Left lung (tissue), 10 donors: ENCODE data around the gene NFIA. TPM values are rescaled to one million over a fixed set of nuclear protein-coding genes. Genes with fewer than 3 reads are reported as not detected.

ENCODE experiments used
- ATAC-seq: fragments of 200-7000 bp; cut with Tn5 transposase; one replicate; pipeline ENCODE4 v1.9.1; 2020; ENCODE audit warnings: moderate library complexity
- DNase-seq, 4 donors: peaks; one replicate each; pipeline ENCODE4 v3.0.0-alpha.2; 2013 to 2020
- H3K27ac ChIP-seq, 2 donors: fragments of 200-600 bp; sonication (generic) in 1 of 2; one replicate each; pipeline versions ENCODE4 v1.5.0 to v1.8.0; 2020 to 2021
- H3K27me3 ChIP-seq, 2 donors: fragments of 200-600 bp; sonication (generic) in 1 of 2; one replicate each; pipeline versions ENCODE4 v1.5.0 to v1.8.0; 2020 to 2021
- H3K36me3 ChIP-seq, 2 donors: fragments of 200-600 bp; sonication (generic) in 1 of 2; one replicate each; pipeline versions ENCODE4 v1.5.0 to v1.8.0; 2020 to 2021
- H3K4me1 ChIP-seq, 2 donors: fragments of 200-600 bp; one replicate each; pipeline ENCODE4 v1.8.0; 2021
- H3K4me3 ChIP-seq, 2 donors: fragments of 200-600 bp; sonication (generic) in 1 of 2; one replicate each; pipeline versions ENCODE4 v1.5.0 to v1.8.0; 2020 to 2021; ENCODE audit warnings: mild to moderate bottlenecking in 1 of 2
- H3K9me3 ChIP-seq, 2 donors: fragments of 200-600 bp; sonication (generic) in 1 of 2; one replicate each; pipeline versions ENCODE4 v1.5.0 to v1.8.0; 2020 to 2021
- CTCF ChIP-seq, 2 donors: fragments of 200-600 bp; sonication (generic) in 1 of 2; IDR thresholded peaks; one replicate each; pipeline versions ENCODE4 v1.5.0 to v1.8.0; 2021; ENCODE audit warnings: antibody characterized with exemption in 2 of 2
- intact Hi-C, 2 donors: fragments of 100-400 bp; cut with DNase I; formaldehyde crosslinking; loops; one replicate each; pipeline versions ENCODE4 v1.11.2 to v1.14.2; 2022
- polyA plus RNA-seq, 6 donors: library from polyadenylated mRNA; unstranded; fragments of 120-200 nt; gene quantifications; one replicate each; pipeline ENCODE4 v1.2.1, GENCODE V29; 2013; ENCODE audit not compliant: insufficient read length in 6 of 6
- total RNA-seq, 2 donors: library from RNA; stranded (reverse); fragmentation: NEBNext Ultra II Directional; extraction: Animal tissue kit (Norgen Biotek cat#: 25700); gene quantifications; one replicate each; pipeline ENCODE4 v1.2.1, GENCODE V29; 2021
- donor health status: DM: no; HTN: yes; CAD: no.
- donor health status: DM: no; HTN: no; CAD: no.

NFIA gene
- total and polyA plus RNA-seq, 8 donors: 30.4 to 60.7 (median 37.6) TPM

- Histone ChIP-seq H3K36me3 (no peaks in the 10 kb centered on the region), H3K4me3 (no peak overlapping the region), H3K9me3 (no peaks in the 10 kb centered on the region), H3K27ac (peak overlapping the region; percentile 66 to 75), H3K27me3 (no peaks in the 10 kb centered on the region), H3K4me1 (peaks cover 7 to 8% of the 10 kb centered on the region in 2 donors)
- no peak for TF ChIP-seq CTCF (IDR thresholded peaks at IDR 0.05)
- intact Hi-C loops: no loop called here
- peak in 2 of 4 donors; percentile 82 to 85 for DNase-seq
- peak; percentile 68 for ATAC-seq
Observed at GRCh38 chr1:61318319-61319125, 236.2 kb downstream of the NFIA start.

- no peaks in the 10 kb centered on the region for H3K27me3 ChIP-seq
- H3K36me3 ChIP-seq: no peaks in the 10 kb centered on the region
- H3K4me3 ChIP-seq: no peak overlapping the region
- H3K4me1 ChIP-seq: peaks cover 7 to 8% of the 10 kb centered on the region in 2 donors
- DNase-seq (no peak), ATAC-seq (no peak)
- H3K27ac ChIP-seq: no peak overlapping the region
- intact Hi-C loops: no loop called here
- H3K9me3 ChIP-seq: no peaks in the 10 kb centered on the region
- TF ChIP-seq CTCF (IDR thresholded peaks at IDR 0.05): no peak
Observed at GRCh38 chr1:61320575-61320974, 238.2 kb downstream of the NFIA start.

- Histone ChIP-seq H3K4me3 (no peak overlapping the region), H3K4me1 (peaks cover 7 to 8% of the 10 kb centered on the region in 2 donors), H3K27me3 (no peaks in the 10 kb centered on the region), H3K9me3 (no peaks in the 10 kb centered on the region), H3K36me3 (no peaks in the 10 kb centered on the region), H3K27ac (no peak overlapping the region)
- TF ChIP-seq CTCF (IDR thresholded peaks at IDR 0.05): no peak
- ATAC-seq: no peak
- intact Hi-C loops: no loop called here
- DNase-seq: no peak
Observed at GRCh38 chr1:61322008-61322744, 239.8 kb downstream of the NFIA start.

GRCh38 chr1:61322769-61323168 is 240.4 kb downstream of the NFIA start:
- Histone ChIP-seq H3K4me3 (no peak overlapping the region), H3K9me3 (no peaks in the 10 kb centered on the region), H3K36me3 (no peaks in the 10 kb centered on the region), H3K27me3 (no peaks in the 10 kb centered on the region), H3K27ac (no peak overlapping the region), H3K4me1 (peaks cover 5 to 8% of the 10 kb centered on the region in 2 donors)
- intact Hi-C loops: no loop called here
- no peak for TF ChIP-seq CTCF (IDR thresholded peaks at IDR 0.05)
- peak; percentile 55 for ATAC-seq
- peak in 1 of 4 donors; percentile 51 for DNase-seq

GRCh38 chr1:61323681-61324328 is 241.4 kb downstream of the NFIA start:
- Histone ChIP-seq H3K36me3 (no peaks in the 10 kb centered on the region), H3K27ac (peak overlapping the region in 1 of 2 donors; percentile 8), H3K4me1 (peaks cover 0 to 4% of the 10 kb centered on the region in 2 donors), H3K27me3 (no peaks in the 10 kb centered on the region), H3K4me3 (no peak overlapping the region), H3K9me3 (no peaks in the 10 kb centered on the region)
- no peak for DNase-seq
- peak; percentile 27 for ATAC-seq
- intact Hi-C loops: no loop called here
- no peak for TF ChIP-seq CTCF (IDR thresholded peaks at IDR 0.05)
